ENCODE measurements around the gene ZFAND4. TPM values are rescaled to one million over a fixed set of nuclear protein-coding genes. Genes with fewer than 3 reads are reported as not detected.

Gene ZFAND4
- total RNA-seq, 1 experiment from 2014 or later, result 18.3 TPM

GRCh38 chr10:45582386-45582781, 90.2 kb downstream of the ZFAND4 start (continued):
- no peak for TF ChIP-seq PRDM15 (CRISPR knock-in tag; IDR thresholded peaks at IDR 0.05)

GRCh38 chr10:45581582-45582385, 90.8 kb downstream of the ZFAND4 start:
- CTCF ChIA-PET, result interaction anchor here (1.0 kb wide), 1 partner anchor 117 kb away, joined by 3 read pairs; no protein-coding TSS in a partner anchor
- peaks cover 6% of the 10 kb centered on the region for H3K36me3 Mint-ChIP-seq
- no peak for ATAC-seq
- POLR2A ChIA-PET, result no interaction called here
- H3K4me1 Mint-ChIP-seq, result peaks cover 14% of the 10 kb centered on the region
- DNase-seq (ENCODE audit: low spot score), result no peak
- no peak overlapping the region for H3K27ac Mint-ChIP-seq
- no peak overlapping the region for H3K4me3 Mint-ChIP-seq
- peaks cover 21% of the 10 kb centered on the region for H3K9me3 Mint-ChIP-seq
- H3K27me3 Mint-ChIP-seq (ENCODE audit: low read depth), result no peaks in the 10 kb centered on the region
- TF ChIP-seq ZNF532 (CRISPR knock-in tag; IDR thresholded peaks at IDR 0.05; ENCODE audit: borderline replicate concordance) (no peak), GTF2I (CRISPR knock-in tag; conservative IDR thresholded peaks at IDR 0.05) (no peak), TP53 (CRISPR knock-in tag; IDR thresholded peaks at IDR 0.05) (no peak), KAT7 (CRISPR knock-in tag; IDR thresholded peaks at IDR 0.05; ENCODE audit: borderline replicate concordance) (no peak), AR (CRISPR knock-in tag; IDR thresholded peaks at IDR 0.05) (no peak)

- H3K9me3 Mint-ChIP-seq, result peaks cover 15% of the 10 kb centered on the region
- ChIA-PET CTCF (interaction anchor here (1.0 kb wide), 1 partner anchor 116 kb away, joined by 3 read pairs; no protein-coding TSS in a partner anchor), POLR2A (no interaction called here)
- DNase-seq (ENCODE audit: low spot score) (no peak), ATAC-seq (no peak)
- peaks cover 15% of the 10 kb centered on the region for H3K4me1 Mint-ChIP-seq
- TF ChIP-seq ZNF512 (CRISPR knock-in tag; IDR thresholded peaks at IDR 0.05; ENCODE audit: borderline replicate concordance), result no peak
- TF ChIP-seq RORB (CRISPR knock-in tag; IDR thresholded peaks at IDR 0.05), result no peak
- TF ChIP-seq MXD4 (CRISPR knock-in tag; IDR thresholded peaks at IDR 0.05; ENCODE audit: borderline replicate concordance), result no peak
- no peak for TF ChIP-seq NFATC4 (CRISPR knock-in tag; IDR thresholded peaks at IDR 0.05)
- no peak overlapping the region for H3K4me3 Mint-ChIP-seq
- H3K27ac Mint-ChIP-seq, result no peak overlapping the region
- peaks cover 4% of the 10 kb centered on the region for H3K36me3 Mint-ChIP-seq
- H3K27me3 Mint-ChIP-seq (ENCODE audit: low read depth), result no peaks in the 10 kb centered on the region
Measured at GRCh38 chr10:45581216-45581549, 91.4 kb downstream of the ZFAND4 start.
